Measurements from ENCODE around the gene SULT2A1. TPM values are rescaled to one million over a fixed set of nuclear protein-coding genes. Genes with fewer than 3 reads are reported as not detected.
"Not testable (repeated sequence)": the region's sequence is repeated elsewhere in the genome, so short reads cannot be mapped to it uniquely, and the experiment has no call there.

Gene SULT2A1
- total RNA-seq, 1 donor from 2014 or later: not detected

- not testable (repeated sequence) for H3K4me1 ChIP-seq; H3K79me2 ChIP-seq (ENCODE audit: low read depth); H2AFZ ChIP-seq (replicated peaks); H3K27me3 ChIP-seq; H4K20me1 ChIP-seq (ENCODE audit: low read depth); H3K9ac ChIP-seq; H3K36me3 Mint-ChIP-seq; DNase-seq (ENCODE audit: low spot score); H3K4me2 ChIP-seq; H3K27me3 Mint-ChIP-seq (ENCODE audit: insufficient read depth, low read depth); H3K27ac ChIP-seq; H3K4me1 Mint-ChIP-seq; H3K4me3 ChIP-seq; H3K9me3 Mint-ChIP-seq; H3K9me3 ChIP-seq (ENCODE audit: low read depth); H3K4me3 Mint-ChIP-seq; H3K27ac Mint-ChIP-seq; H3K36me3 ChIP-seq; H3F3A ChIP-seq (ENCODE audit: low read depth)
These were observed 27.9 kb downstream of the SULT2A1 start for GRCh38 chr19:47858231-47858630.

GRCh38 chr19:47854459-47854858 is 31.7 kb downstream of the SULT2A1 start:
- Histone ChIP-seq H3K27ac (no peak overlapping the region), H3K36me3 (no peaks in the 10 kb centered on the region), H3F3A (ENCODE audit: low read depth) (peaks cover 19% of the 10 kb centered on the region), H2AFZ (replicated peaks) (no peak overlapping the region), H3K4me1 (peaks cover 13% of the 10 kb centered on the region), H3K79me2 (ENCODE audit: low read depth) (no peaks in the 10 kb centered on the region), H3K9me3 (ENCODE audit: low read depth) (no peaks in the 10 kb centered on the region), H3K4me2 (no peak overlapping the region), H3K4me3 (no peak overlapping the region), H4K20me1 (ENCODE audit: low read depth) (no peaks in the 10 kb centered on the region), H3K27me3 (no peaks in the 10 kb centered on the region), H3K9ac (no peak overlapping the region)
- Mint-ChIP-seq H3K4me3 (no peak overlapping the region), H3K9me3 (no peaks in the 10 kb centered on the region), H3K36me3 (no peaks in the 10 kb centered on the region), H3K4me1 (peaks cover 13% of the 10 kb centered on the region), H3K27me3 (ENCODE audit: insufficient read depth, low read depth) (peaks cover 20% of the 10 kb centered on the region), H3K27ac (no peak overlapping the region)
- TF ChIP-seq CTCF (IDR thresholded peaks at IDR 0.05) (no peak), EZH2phosphoT487 (IDR thresholded peaks at IDR 0.05) (no peak), EZH2 (IDR thresholded peaks at IDR 0.05) (no peak)
- DNase-seq (ENCODE audit: low spot score): no peak

GRCh38 chr19:47853003-47853402 is 33.1 kb downstream of the SULT2A1 start:
- H3K4me1 Mint-ChIP-seq: peaks cover 21% of the 10 kb centered on the region

More at GRCh38 chr19:47853003-47853402, 33.1 kb downstream of the SULT2A1 start:
- Histone ChIP-seq H3K4me2 (no peak overlapping the region), H3K9me3 (ENCODE audit: low read depth) (no peaks in the 10 kb centered on the region), H4K20me1 (ENCODE audit: low read depth) (no peaks in the 10 kb centered on the region), H3K4me1 (peaks cover 19% of the 10 kb centered on the region), H3K27me3 (no peaks in the 10 kb centered on the region), H3K9ac (no peak overlapping the region), H3K27ac (no peak overlapping the region), H3K36me3 (no peaks in the 10 kb centered on the region), H3K4me3 (no peak overlapping the region), H3K79me2 (ENCODE audit: low read depth) (no peaks in the 10 kb centered on the region), H2AFZ (replicated peaks) (no peak overlapping the region), H3F3A (ENCODE audit: low read depth) (peaks cover 33% of the 10 kb centered on the region)
- Mint-ChIP-seq H3K27me3 (ENCODE audit: insufficient read depth, low read depth) (peaks cover 28% of the 10 kb centered on the region), H3K27ac (no peak overlapping the region), H3K36me3 (no peaks in the 10 kb centered on the region), H3K4me3 (no peak overlapping the region), H3K9me3 (no peaks in the 10 kb centered on the region)
- no peak for DNase-seq (ENCODE audit: low spot score)
- TF ChIP-seq CTCF (IDR thresholded peaks at IDR 0.05) (no peak), EZH2phosphoT487 (IDR thresholded peaks at IDR 0.05) (no peak), EZH2 (IDR thresholded peaks at IDR 0.05) (no peak)

Data from neural progenitor cell (in vitro differentiated cells).